ENCODE measurements around the gene TBCD. TPM values are rescaled to one million over a fixed set of nuclear protein-coding genes. Genes with fewer than 3 reads are reported as not detected.

Gene TBCD
- polyA plus RNA-seq, 2 of the 4 experiments (the other 2 are of a cell fraction), result 33.5 to 49.1 TPM

- no peak for DNase-seq (ENCODE audit: low read depth in 1 of 2, low spot score in 1 of 2)
- WGBS (ENCODE audit: missing lambda C conversion rate), result 92% methylated on average over 20 of the region's 20 CpGs
- H3K27ac ChIP-seq, result no peak overlapping the region
- H3K4me3 ChIP-seq, result no peak overlapping the region
- TF ChIP-seq EHMT2 (IDR thresholded peaks at IDR 0.05; ENCODE audit: low read depth) (no peak), NPAS2 (CRISPR knock-in tag; IDR thresholded peaks at IDR 0.05; ENCODE audit: borderline replicate concordance) (no peak), RCOR1 (IDR thresholded peaks at IDR 0.05; ENCODE audit: low read depth, low read length) (no peak), HOXB5 (CRISPR knock-in tag; IDR thresholded peaks at IDR 0.05) (no peak), RFX5 (IDR thresholded peaks at IDR 0.05) (no peak), TP53 (CRISPR knock-in tag; IDR thresholded peaks at IDR 0.05) (no peak), CHD4 (IDR thresholded peaks at IDR 0.05; ENCODE audit: borderline replicate concordance) (no peak), TFCP2L1 (CRISPR knock-in tag; IDR thresholded peaks at IDR 0.05) (no peak), FOSL2 (IDR thresholded peaks at IDR 0.05) (no peak), FOSL2 (CRISPR knock-in tag; IDR thresholded peaks at IDR 0.05) (no peak), POLR2A (IDR thresholded peaks at IDR 0.05; ENCODE audit: low read length) (no peak), HOXB13 (CRISPR knock-in tag; IDR thresholded peaks at IDR 0.05; ENCODE audit: low read depth) (no peak), REST (IDR thresholded peaks at IDR 0.05) (no peak), KDM5A (IDR thresholded peaks at IDR 0.05) (no peak), HMGXB4 (CRISPR knock-in tag; IDR thresholded peaks at IDR 0.05; ENCODE audit: borderline replicate concordance) (no peak), BHLHE40 (IDR thresholded peaks at IDR 0.05; ENCODE audit: low read depth, low read length) (no peak)
- TF ChIP-seq, protein P1, sequence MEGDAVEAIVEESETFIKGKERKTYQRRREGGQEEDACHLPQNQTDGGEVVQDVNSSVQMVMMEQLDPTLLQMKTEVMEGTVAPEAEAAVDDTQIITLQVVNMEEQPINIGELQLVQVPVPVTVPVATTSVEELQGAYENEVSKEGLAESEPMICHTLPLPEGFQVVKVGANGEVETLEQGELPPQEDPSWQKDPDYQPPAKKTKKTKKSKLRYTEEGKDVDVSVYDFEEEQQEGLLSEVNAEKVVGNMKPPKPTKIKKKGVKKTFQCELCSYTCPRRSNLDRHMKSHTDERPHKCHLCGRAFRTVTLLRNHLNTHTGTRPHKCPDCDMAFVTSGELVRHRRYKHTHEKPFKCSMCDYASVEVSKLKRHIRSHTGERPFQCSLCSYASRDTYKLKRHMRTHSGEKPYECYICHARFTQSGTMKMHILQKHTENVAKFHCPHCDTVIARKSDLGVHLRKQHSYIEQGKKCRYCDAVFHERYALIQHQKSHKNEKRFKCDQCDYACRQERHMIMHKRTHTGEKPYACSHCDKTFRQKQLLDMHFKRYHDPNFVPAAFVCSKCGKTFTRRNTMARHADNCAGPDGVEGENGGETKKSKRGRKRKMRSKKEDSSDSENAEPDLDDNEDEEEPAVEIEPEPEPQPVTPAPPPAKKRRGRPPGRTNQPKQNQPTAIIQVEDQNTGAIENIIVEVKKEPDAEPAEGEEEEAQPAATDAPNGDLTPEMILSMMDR (IDR thresholded peaks at IDR 0.05), result no peak
- TF ChIP-seq, protein P2, sequence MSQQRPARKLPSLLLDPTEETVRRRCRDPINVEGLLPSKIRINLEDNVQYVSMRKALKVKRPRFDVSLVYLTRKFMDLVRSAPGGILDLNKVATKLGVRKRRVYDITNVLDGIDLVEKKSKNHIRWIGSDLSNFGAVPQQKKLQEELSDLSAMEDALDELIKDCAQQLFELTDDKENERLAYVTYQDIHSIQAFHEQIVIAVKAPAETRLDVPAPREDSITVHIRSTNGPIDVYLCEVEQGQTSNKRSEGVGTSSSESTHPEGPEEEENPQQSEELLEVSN (IDR thresholded peaks at IDR 0.05; ENCODE audit: borderline replicate concordance, low read depth), result no peak
- POLR2A ChIA-PET, result no interaction called here
- H3K4me2 ChIP-seq, result no peak overlapping the region
- no peak for ATAC-seq
- FAIRE-seq, result no peak
- no peaks in the 10 kb centered on the region for H3K9me3 ChIP-seq
- no peaks in the 10 kb centered on the region for H3K4me1 ChIP-seq
- CTCF ChIA-PET, result interaction anchor here (0.7 to 0.9 kb wide), 2 partner anchors 8 to 50 kb away, joined by 3 to 4 read pairs; no protein-coding TSS in a partner anchor
Measured at GRCh38 chr17:82832411-82832810, 80.5 kb downstream of the TBCD start.

GRCh38 chr17:82832881-82833475 is 81.1 kb downstream of the TBCD start:
- ChIA-PET POLR2A (no interaction called here), CTCF (interaction anchor here (0.9 kb wide), 2 partner anchors 51 kb away, joined by 3 to 4 read pairs; no protein-coding TSS in a partner anchor)
- H3K4me3 ChIP-seq, result no peak overlapping the region
- DNase-seq (ENCODE audit: low read depth in 1 of 2, low spot score in 1 of 2) (no peak), FAIRE-seq (no peak), ATAC-seq (0 out of 6 replicates have a peak, but pooled peaks of 1 of the 2 experiments have one; percentile 9)
- no peaks in the 10 kb centered on the region for H3K4me1 ChIP-seq
- 92% methylated on average over 20 of the region's 20 CpGs for WGBS (ENCODE audit: missing lambda C conversion rate)
- H3K4me2 ChIP-seq, result no peak overlapping the region
- no peaks in the 10 kb centered on the region for H3K9me3 ChIP-seq
- no peak overlapping the region for H3K27ac ChIP-seq
- TF ChIP-seq, protein P3, sequence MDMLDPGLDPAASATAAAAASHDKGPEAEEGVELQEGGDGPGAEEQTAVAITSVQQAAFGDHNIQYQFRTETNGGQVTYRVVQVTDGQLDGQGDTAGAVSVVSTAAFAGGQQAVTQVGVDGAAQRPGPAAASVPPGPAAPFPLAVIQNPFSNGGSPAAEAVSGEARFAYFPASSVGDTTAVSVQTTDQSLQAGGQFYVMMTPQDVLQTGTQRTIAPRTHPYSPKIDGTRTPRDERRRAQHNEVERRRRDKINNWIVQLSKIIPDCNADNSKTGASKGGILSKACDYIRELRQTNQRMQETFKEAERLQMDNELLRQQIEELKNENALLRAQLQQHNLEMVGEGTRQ (IDR thresholded peaks at IDR 0.05), result no peak
- TF ChIP-seq CBX8 (IDR thresholded peaks at IDR 0.05) (no peak), KDM5A (IDR thresholded peaks at IDR 0.05) (no peak), MAZ (IDR thresholded peaks at IDR 0.05; ENCODE audit: borderline replicate concordance, low read depth, low read length) (no peak), ZC3H11A (IDR thresholded peaks at IDR 0.05) (no peak), HMGXB4 (CRISPR knock-in tag; IDR thresholded peaks at IDR 0.05; ENCODE audit: borderline replicate concordance) (no peak), TFCP2L1 (CRISPR knock-in tag; IDR thresholded peaks at IDR 0.05) (no peak), RCOR1 (IDR thresholded peaks at IDR 0.05; ENCODE audit: low read depth, low read length) (no peak), ATOH8 (CRISPR knock-in tag; IDR thresholded peaks at IDR 0.05; ENCODE audit: low read depth) (no peak), SREBF2 (IDR thresholded peaks at IDR 0.05) (no peak), ZFP36 (IDR thresholded peaks at IDR 0.05; ENCODE audit: borderline replicate concordance, partially characterized antibody) (no peak)
